H1 (cell line): ENCODE results near the gene AHNAK2. TPM values are rescaled to one million over a fixed set of nuclear protein-coding genes. Genes with fewer than 3 reads are reported as not detected.

Source experiments
- EZH2 ChIP-seq: fragments of 200-600 bp; sonication (generic); IDR thresholded peaks from 2 replicates; pipeline ENCODE4 v1.7.1; 2012; ENCODE audit warnings: low read depth, mild to moderate bottlenecking, moderate library complexity, low read length, inconsistent platforms; ENCODE audit not compliant: severe bottlenecking
- NRF1 ChIP-seq: IDR thresholded peaks from 2 replicates; pipeline ENCODE4 v1.6.1; 2011; ENCODE audit warnings: mild to moderate bottlenecking, low read depth, low read length, improper control_type of control experiment
- polyA plus RNA-seq, 7 experiments: library from polyadenylated mRNA; depleted of rRNA in 3 of 7; stranded (reverse) in 5 of 7; unstranded in 2 of 7; fragments of >200 nt in 5 of 7; fragments of 200-250 nt in 2 of 7; gene quantifications; 1 replicate in 5 of 7; 2 replicates in 1 of 7; 4 replicates in 1 of 7; pipeline versions ENCODE4 v1.2.1 to v1.2.3, GENCODE V29; 2011 to 2013; ENCODE audit warnings: missing spikeins in 2 of 7, mixed read lengths in 2 of 7
- total RNA-seq: library from RNA; stranded (reverse); fragmentation: NEBNext Ultra II Directional; extraction: Animal tissue kit (Norgen Biotek cat#: 25700); gene quantifications from 2 replicates; pipeline ENCODE4 v1.2.1, GENCODE V29; 2021
- TF ChIP-seq, protein P1 (sequence below): fragments of 300-600 bp; sonication (generic); IDR thresholded peaks from 2 replicates; pipeline ENCODE4 v1.7.1; 2012; ENCODE audit warnings: low read length, moderate library complexity, mild to moderate bottlenecking, inconsistent platforms; ENCODE audit not compliant: insufficient replicate concordance

The AHNAK2 gene
- total and polyA plus RNA-seq, 2 of the 8 experiments (the other 6 are each of a cell fraction or from before 2014, with no cell fraction given): 0.95 to 2.0 TPM

DNA sequence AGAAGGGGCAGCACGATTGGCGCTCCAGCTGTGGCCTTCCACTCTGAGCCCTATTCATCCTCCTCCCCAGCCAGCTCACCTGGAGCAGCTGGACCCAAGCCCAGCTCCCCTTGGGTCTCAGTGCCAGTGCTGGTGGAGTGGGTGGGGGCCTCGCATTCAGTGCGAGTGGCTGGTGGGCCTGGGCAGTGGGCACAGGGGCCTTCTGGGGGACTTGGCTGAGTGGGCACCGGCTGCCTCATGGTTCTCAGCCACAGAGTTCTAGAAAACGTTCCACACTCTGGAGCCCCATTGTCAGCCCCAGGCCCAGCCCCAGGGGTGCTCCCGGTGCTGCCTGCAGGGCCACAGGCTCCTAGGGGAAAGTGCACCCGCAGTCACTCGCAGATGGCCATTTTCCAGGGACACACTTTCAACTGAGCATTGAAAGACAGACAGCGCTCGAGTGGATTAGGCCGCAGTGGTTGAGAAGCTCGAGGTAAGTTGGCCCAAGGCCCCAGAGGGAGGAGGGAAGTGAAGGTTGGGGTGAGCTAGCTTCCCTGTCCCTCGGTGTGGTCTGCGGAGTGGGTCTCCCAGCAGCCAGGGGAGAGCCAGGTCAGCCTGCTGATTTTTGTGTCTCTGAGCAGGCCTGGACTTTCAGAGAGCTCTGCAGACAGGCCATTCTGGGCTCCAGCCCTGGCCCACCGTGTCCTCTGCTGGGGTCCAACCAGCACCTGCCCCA lies 11.2 kb upstream of the AHNAK2 start (continued):
- TF ChIP-seq EZH2: no peak
- TF ChIP-seq NRF1: no peak
- TF ChIP-seq, protein P1, sequence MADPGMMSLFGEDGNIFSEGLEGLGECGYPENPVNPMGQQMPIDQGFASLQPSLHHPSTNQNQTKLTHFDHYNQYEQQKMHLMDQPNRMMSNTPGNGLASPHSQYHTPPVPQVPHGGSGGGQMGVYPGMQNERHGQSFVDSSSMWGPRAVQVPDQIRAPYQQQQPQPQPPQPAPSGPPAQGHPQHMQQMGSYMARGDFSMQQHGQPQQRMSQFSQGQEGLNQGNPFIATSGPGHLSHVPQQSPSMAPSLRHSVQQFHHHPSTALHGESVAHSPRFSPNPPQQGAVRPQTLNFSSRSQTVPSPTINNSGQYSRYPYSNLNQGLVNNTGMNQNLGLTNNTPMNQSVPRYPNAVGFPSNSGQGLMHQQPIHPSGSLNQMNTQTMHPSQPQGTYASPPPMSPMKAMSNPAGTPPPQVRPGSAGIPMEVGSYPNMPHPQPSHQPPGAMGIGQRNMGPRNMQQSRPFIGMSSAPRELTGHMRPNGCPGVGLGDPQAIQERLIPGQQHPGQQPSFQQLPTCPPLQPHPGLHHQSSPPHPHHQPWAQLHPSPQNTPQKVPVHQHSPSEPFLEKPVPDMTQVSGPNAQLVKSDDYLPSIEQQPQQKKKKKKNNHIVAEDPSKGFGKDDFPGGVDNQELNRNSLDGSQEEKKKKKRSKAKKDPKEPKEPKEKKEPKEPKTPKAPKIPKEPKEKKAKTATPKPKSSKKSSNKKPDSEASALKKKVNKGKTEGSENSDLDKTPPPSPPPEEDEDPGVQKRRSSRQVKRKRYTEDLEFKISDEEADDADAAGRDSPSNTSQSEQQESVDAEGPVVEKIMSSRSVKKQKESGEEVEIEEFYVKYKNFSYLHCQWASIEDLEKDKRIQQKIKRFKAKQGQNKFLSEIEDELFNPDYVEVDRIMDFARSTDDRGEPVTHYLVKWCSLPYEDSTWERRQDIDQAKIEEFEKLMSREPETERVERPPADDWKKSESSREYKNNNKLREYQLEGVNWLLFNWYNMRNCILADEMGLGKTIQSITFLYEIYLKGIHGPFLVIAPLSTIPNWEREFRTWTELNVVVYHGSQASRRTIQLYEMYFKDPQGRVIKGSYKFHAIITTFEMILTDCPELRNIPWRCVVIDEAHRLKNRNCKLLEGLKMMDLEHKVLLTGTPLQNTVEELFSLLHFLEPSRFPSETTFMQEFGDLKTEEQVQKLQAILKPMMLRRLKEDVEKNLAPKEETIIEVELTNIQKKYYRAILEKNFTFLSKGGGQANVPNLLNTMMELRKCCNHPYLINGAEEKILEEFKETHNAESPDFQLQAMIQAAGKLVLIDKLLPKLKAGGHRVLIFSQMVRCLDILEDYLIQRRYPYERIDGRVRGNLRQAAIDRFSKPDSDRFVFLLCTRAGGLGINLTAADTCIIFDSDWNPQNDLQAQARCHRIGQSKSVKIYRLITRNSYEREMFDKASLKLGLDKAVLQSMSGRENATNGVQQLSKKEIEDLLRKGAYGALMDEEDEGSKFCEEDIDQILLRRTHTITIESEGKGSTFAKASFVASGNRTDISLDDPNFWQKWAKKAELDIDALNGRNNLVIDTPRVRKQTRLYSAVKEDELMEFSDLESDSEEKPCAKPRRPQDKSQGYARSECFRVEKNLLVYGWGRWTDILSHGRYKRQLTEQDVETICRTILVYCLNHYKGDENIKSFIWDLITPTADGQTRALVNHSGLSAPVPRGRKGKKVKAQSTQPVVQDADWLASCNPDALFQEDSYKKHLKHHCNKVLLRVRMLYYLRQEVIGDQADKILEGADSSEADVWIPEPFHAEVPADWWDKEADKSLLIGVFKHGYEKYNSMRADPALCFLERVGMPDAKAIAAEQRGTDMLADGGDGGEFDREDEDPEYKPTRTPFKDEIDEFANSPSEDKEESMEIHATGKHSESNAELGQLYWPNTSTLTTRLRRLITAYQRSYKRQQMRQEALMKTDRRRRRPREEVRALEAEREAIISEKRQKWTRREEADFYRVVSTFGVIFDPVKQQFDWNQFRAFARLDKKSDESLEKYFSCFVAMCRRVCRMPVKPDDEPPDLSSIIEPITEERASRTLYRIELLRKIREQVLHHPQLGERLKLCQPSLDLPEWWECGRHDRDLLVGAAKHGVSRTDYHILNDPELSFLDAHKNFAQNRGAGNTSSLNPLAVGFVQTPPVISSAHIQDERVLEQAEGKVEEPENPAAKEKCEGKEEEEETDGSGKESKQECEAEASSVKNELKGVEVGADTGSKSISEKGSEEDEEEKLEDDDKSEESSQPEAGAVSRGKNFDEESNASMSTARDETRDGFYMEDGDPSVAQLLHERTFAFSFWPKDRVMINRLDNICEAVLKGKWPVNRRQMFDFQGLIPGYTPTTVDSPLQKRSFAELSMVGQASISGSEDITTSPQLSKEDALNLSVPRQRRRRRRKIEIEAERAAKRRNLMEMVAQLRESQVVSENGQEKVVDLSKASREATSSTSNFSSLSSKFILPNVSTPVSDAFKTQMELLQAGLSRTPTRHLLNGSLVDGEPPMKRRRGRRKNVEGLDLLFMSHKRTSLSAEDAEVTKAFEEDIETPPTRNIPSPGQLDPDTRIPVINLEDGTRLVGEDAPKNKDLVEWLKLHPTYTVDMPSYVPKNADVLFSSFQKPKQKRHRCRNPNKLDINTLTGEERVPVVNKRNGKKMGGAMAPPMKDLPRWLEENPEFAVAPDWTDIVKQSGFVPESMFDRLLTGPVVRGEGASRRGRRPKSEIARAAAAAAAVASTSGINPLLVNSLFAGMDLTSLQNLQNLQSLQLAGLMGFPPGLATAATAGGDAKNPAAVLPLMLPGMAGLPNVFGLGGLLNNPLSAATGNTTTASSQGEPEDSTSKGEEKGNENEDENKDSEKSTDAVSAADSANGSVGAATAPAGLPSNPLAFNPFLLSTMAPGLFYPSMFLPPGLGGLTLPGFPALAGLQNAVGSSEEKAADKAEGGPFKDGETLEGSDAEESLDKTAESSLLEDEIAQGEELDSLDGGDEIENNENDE: no peak
